ENCODE measurements around the gene SERPINI1.

Gene SERPINI1

DNA sequence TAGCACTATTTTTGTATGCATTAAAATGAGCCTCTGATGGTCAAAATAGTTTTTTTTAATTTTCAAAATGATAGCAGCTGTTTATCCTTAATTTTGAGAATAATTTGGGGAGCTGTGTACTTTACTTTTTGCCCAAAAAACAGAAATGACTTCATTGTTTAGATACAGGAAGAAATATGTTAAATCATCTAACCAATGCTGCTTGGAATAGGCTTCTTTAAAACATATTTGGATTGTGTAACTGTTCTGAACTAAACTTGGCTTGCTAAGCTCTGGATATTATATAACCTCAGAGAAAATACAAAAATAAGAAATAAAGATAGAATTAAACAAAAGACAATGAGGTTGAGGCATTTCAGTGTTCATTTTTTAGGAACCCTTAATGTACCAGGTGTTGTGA, 119.3 kb downstream of the SERPINI1 start:
- no peak for DNase-seq

DNA sequence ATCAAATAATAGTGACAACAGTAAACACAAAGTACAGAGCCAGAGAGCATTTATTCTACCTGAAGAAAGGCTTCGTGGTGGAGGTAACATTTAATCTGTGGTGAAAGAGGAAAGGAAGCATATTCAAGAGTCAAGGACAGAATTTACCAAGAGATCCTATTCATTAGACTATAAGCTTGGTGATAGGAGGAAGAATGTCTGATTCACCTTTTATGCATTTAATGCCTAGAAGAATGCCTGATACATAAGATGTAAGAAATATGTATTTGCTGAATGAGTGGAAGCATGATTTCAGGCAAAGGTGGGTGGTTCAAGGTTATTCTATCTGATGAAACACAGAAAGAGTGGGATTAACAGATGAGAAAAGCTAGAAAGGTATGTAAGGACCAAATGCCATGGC, 119.8 kb downstream of the SERPINI1 start:
- no peak for DNase-seq

DNA sequence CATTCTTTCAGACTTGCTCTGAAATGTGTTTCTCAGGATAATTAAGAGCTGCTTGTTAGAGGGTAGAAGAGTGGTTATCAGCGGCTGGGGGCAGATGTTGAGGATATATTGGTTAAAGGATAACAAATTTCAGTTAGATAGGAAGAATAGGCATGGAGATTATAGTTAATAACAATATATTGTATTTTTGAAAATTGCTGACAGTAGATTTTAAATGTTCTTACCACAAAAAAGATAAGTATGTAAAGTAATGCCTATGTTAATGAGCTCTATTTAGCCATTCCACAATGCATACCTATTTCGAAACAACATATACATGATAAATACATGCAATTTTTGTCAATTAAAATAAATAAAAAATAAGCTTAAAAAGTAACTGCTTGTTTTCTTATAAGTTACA, 123.3 kb downstream of the SERPINI1 start:
- no peak for DNase-seq

- DNase-seq: no peak
Measured at GRCh38 chr3:167859610-167860009, 124.1 kb downstream of the SERPINI1 start.

- peak; percentile 37 for DNase-seq
Measured at GRCh38 chr3:167861649-167862048, 126.1 kb downstream of the SERPINI1 start.

GRCh38 chr3:167862104-167862730, 126.7 kb downstream of the SERPINI1 start:
- no peak for DNase-seq

DNA sequence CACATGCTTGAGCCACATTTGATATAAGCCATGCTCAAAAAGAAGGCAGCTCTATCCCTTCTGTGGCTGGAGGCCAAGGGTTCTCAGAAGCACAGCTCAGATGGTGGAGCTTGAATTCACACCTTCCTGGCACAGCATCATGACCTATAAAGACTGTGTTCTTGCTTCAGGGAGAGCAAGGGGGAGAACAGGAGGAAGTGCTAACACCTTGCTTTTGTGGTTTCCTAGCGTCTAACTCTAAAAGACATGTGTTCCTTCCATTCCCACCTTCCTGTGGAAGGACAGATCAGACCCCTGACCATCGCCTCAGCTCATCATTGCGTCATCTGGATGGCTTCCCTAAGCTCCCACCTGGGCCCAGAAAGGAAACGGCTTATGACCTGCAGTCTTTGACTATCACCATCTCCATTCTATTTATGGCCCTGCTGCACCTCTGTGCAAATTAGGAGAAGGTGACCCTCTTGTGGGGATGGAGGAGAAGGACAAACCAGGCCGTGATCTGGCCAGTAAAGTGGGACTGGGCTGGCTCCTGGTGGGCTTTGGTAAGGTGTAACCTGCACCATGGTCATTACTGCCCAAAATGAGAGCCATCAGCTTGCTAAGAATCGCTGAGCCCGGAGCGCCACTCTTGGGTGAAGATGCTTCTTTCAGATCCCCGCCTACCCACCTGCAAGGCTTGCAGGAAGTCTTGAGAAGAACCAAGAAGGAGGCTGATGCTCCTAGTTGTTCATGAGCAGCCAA, 128.5 kb downstream of the SERPINI1 start:
- no peak for DNase-seq

- DNase-seq: no peak
Measured at GRCh38 chr3:167864552-167864874, 129.0 kb downstream of the SERPINI1 start.

DNA sequence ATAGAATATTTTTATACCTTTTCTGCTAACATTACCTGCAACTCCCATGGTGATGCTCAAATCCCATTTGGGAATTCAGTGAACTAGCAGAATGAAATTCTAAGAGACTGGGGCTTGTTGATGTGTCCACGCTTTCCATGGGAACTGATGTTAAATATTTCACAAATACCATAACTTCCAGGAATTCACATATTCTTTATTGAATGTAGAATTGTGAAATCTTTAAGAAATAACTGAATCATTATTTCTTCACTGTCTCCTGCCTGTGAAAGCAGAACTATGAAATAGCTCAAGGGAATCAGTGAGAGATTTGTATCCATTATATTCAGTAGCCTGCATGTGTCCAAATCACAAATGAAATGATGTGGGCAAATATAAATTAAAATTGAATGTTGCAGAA, 130.8 kb downstream of the SERPINI1 start:
- DNase-seq: no peak

GRCh38 chr3:167867981-167868380, 132.5 kb downstream of the SERPINI1 start:
- no peak for DNase-seq

DNA sequence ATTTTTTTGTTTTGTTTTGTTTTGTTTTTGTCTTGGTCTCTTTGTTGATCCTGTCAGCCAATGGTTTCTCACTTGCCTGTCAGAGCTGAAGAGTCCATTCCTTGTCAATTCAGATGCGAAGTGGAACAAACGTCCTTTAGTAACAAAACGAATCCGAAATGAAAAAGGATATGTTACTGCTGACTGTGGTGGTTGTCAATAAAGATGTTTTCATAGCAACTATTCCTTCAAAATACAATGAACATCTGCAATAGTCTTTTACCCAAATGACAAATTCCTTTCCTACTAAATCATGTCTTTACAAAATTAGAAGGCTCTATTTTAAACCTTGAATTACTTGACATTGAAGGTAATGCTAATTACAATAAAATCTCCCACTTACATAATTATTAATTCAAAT, 134.7 kb downstream of the SERPINI1 start:
- no peak for DNase-seq

DNA sequence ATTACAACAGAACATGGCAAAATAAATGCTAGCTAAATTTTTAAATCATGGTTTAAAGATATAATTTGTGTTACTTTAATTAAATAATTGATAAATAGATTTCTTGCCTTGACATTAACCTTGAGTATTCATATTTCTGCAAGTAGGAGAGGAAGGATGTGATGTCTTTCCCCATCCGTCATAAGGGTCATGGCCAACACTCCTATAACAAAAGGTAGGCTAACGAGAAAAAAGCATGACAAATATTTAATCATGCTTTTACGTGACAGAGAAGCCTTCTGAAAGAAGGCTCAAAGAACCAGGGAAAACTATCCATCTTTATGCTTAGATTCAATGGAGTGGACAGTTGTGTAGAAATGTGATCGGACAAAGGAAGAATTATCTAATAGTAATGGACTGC, 135.2 kb downstream of the SERPINI1 start:
- no peak for DNase-seq

DNA sequence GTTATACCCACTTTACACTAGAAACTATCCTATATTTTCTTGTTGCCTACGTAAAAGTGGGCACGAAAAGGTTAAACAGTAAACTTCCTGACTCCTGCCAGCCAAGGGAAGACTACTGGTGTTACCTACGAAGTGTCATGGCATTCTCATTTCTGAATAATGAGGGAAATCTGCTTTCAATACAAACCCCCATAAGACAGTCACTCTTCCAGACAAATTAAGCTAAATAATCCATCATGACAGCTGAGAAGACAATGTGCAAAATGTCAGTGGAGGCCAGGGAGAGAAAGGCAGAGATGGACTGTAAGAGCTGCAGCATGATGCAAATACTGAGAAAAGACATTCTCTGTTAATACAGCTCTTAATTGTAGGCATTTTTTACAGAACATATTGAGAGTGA, 136.5 kb downstream of the SERPINI1 start:
- no peak for DNase-seq

GRCh38 chr3:167872941-167873340, 137.4 kb downstream of the SERPINI1 start:
- no peak for DNase-seq

- DNase-seq: no peak
Measured at GRCh38 chr3:167874671-167875372, 139.3 kb downstream of the SERPINI1 start.

All from NCI-H1048 (cell line).